Sigmoid colon (tissue), 7 donors: ENCODE measurements around the gene PTGES2. TPM values are rescaled to one million over a fixed set of nuclear protein-coding genes. Genes with fewer than 3 reads are reported as not detected.

Experiments used
- DNase-seq: peaks from one replicate; pipeline ENCODE4 v3.0.0-alpha.2; 2019
- H3K27ac ChIP-seq, 4 donors: fragments of 200-600 bp; sonication (generic); one replicate each; pipeline ENCODE4 v1.5.1; 2016 to 2019; ENCODE audit warnings: mild to moderate bottlenecking in 1 of 4
- H3K27me3 ChIP-seq, 3 donors: fragments of 200-600 bp; sonication (generic); one replicate each; pipeline ENCODE4 v1.5.1; 2019; ENCODE audit warnings: mild to moderate bottlenecking in 1 of 3
- H3K36me3 ChIP-seq, 4 donors: fragments of 200-600 bp; sonication (generic); one replicate each; pipeline ENCODE4 v1.5.1; 2016 to 2019
- H3K4me1 ChIP-seq, 4 donors: fragments of 200-600 bp; sonication (generic); one replicate each; pipeline ENCODE4 v1.5.1; 2017 to 2019
- H3K4me3 ChIP-seq, 4 donors: fragments of 200-600 bp; sonication (generic); one replicate each; pipeline ENCODE4 v1.5.1; 2017 to 2019; ENCODE audit warnings: mild to moderate bottlenecking in 2 of 4, moderate library complexity in 1 of 4
- H3K9me3 ChIP-seq, 4 donors: fragments of 200-600 bp in 3 of 4; sonication (generic) in 3 of 4; one replicate each; pipeline versions ENCODE4 v1.5.1 to v1.6.1; 2013 to 2019
- EP300 ChIP-seq, 4 donors: sonication (generic); formaldehyde crosslinking; IDR thresholded peaks; one replicate each; pipeline ENCODE4 v1.6.1; 2017; ENCODE audit warnings: antibody characterized with exemption in 4 of 4
- POLR2A ChIP-seq, 2 donors: fragments of 450-650 bp; IDR thresholded peaks; one replicate each; pipeline ENCODE4 v1.6.1; 2016; ENCODE audit warnings: antibody characterized with exemption in 2 of 2, mild to moderate bottlenecking in 2 of 2, moderate library complexity in 2 of 2
- POLR2AphosphoS5 ChIP-seq, 4 donors: sonication (generic); formaldehyde crosslinking; IDR thresholded peaks; one replicate each; pipeline ENCODE4 v1.6.1; 2017; ENCODE audit warnings: antibody characterized with exemption in 4 of 4
- WGBS, 2 donors: extraction: QIAGEN DNeasy Blood & Tissue Kit; methylation state at CpG; one replicate each; pipeline ENCODE4 v1.1.7; 2013; 5-methylcytosine and 5-hydroxymethylcytosine counted together
- intact Hi-C: fragments of 100-400 bp; cut with DNase I; formaldehyde crosslinking; loops from one replicate; pipeline ENCODE4 v1.15.1; 2023
- polyA plus RNA-seq, 3 donors: library from polyadenylated mRNA; stranded (reverse); fragments of 200-250 nt; gene quantifications; one replicate each; pipeline ENCODE4 v1.2.3, GENCODE V29; 2013
- total RNA-seq, 4 donors: library from RNA; depleted of rRNA; stranded (reverse); fragments of >200 nt; gene quantifications; one replicate each; pipeline ENCODE4 v1.1.0, GENCODE V29; 2016
- TF ChIP-seq, protein P1 (sequence below), 4 experiments: fragments of 450-650 bp in 3 of 4; fragments of 200-600 bp in 1 of 4; IDR thresholded peaks; one replicate each; pipeline ENCODE4 v1.5.1; 2016 to 2019; ENCODE audit warnings: antibody characterized with exemption in 4 of 4, mild to moderate bottlenecking in 3 of 4, moderate library complexity in 2 of 4
- donor health status: healthy with polysubstance abuse.
- donor health status: Bipolar disorder and iron deficiency.
- donor health status: healthy.

The PTGES2 gene
- total and polyA plus RNA-seq, 7 donors, result 56.5 to 119 (median 82.2) TPM

DNA sequence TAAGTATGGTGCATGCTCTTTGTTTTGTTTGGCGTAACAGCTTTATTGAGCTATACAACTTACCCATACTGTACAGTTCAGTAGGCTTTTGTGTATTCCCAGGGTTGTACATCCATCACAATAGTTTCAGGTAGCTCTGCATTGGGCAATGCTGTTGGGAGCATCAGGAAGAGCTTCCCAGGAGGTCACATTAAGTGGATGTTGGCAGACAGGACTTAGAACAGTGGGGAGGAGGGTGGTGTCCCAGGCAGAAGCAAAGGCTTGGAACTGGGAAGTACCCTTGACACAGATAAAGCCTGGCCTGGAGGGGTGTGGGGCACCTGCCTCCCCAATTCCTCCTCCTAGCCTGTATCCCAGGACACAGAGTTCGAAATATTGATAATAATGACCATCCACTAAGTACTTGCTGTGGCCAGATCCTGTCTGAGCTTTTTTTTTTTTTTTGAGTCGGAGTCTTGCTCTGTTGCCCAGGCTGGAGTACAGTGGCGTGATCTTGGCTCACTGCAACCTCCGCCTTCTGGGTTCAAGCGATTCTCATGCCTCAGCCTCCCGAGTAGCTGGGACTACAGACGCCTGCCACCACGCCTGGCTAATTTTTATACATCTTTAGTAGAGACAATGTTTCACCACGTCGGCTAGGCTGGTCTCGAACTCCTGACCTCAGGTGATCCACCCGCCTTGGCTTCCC is 33.8 kb upstream of the PTGES2 start:
- DNase-seq, result no peak
- no peaks in the 10 kb centered on the region for H3K9me3 ChIP-seq
- H3K4me1 ChIP-seq, result peaks cover 0 to 26% (median 16%) of the 10 kb centered on the region in 4 donors
- H3K4me3 ChIP-seq, result no peak overlapping the region
- H3K27ac ChIP-seq, result no peak overlapping the region
- H3K27me3 ChIP-seq, result no peaks in the 10 kb centered on the region
- intact Hi-C loops, result no loop called here
- peaks cover 8 to 37% (median 19%) of the 10 kb centered on the region in 4 donors for H3K36me3 ChIP-seq
- no peak for TF ChIP-seq POLR2A (IDR thresholded peaks at IDR 0.05)
- no peak for TF ChIP-seq EP300 (IDR thresholded peaks at IDR 0.05)
- no peak for TF ChIP-seq POLR2AphosphoS5 (IDR thresholded peaks at IDR 0.05)
- TF ChIP-seq, protein P1, sequence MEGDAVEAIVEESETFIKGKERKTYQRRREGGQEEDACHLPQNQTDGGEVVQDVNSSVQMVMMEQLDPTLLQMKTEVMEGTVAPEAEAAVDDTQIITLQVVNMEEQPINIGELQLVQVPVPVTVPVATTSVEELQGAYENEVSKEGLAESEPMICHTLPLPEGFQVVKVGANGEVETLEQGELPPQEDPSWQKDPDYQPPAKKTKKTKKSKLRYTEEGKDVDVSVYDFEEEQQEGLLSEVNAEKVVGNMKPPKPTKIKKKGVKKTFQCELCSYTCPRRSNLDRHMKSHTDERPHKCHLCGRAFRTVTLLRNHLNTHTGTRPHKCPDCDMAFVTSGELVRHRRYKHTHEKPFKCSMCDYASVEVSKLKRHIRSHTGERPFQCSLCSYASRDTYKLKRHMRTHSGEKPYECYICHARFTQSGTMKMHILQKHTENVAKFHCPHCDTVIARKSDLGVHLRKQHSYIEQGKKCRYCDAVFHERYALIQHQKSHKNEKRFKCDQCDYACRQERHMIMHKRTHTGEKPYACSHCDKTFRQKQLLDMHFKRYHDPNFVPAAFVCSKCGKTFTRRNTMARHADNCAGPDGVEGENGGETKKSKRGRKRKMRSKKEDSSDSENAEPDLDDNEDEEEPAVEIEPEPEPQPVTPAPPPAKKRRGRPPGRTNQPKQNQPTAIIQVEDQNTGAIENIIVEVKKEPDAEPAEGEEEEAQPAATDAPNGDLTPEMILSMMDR (IDR thresholded peaks at IDR 0.05), result no peak
- WGBS, 2 donors, result 89 to 92% methylated on average over 13 of the region's 13 CpGs

DNA sequence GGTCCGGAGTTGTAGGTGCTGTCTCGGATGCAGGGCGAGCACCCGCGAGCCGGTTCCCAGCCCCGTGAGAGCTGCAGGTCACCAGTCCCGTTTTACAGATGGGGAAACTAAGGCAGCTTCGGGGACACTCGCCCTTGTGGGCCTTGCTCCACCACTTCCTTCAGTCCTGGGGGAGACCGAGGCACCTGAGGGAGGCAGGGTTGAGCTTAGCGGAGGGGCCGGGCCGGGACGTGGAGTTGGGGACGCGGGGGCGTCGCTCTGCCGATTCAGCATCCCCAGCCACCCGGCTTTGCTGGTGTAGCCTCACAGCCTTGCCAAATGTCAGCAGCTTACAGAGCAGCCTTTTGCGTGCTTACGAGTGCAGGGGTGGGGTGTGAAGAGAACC is 33.1 kb upstream of the PTGES2 start:
- H3K27ac ChIP-seq, result peak overlapping the region; percentile 68 to 75 (median 69)
- WGBS, 2 donors, result 1% methylated on average over 23 of the region's 23 CpGs
- peak overlapping the region; percentile 49 to 73 (median 66) for H3K4me3 ChIP-seq
- no peaks in the 10 kb centered on the region for H3K27me3 ChIP-seq
- no peaks in the 10 kb centered on the region for H3K9me3 ChIP-seq
- TF ChIP-seq POLR2A (IDR thresholded peaks at IDR 0.05), result no peak
- TF ChIP-seq POLR2AphosphoS5 (IDR thresholded peaks at IDR 0.05), result no peak
- TF ChIP-seq, protein P1 (IDR thresholded peaks at IDR 0.05), result no peak
- TF ChIP-seq EP300 (IDR thresholded peaks at IDR 0.05), result no peak
- H3K4me1 ChIP-seq, result peaks cover 0 to 26% (median 16%) of the 10 kb centered on the region in 4 donors
- peaks cover under 1 to 29% (median 15%) of the 10 kb centered on the region in 4 donors for H3K36me3 ChIP-seq
- DNase-seq, result no peak
- intact Hi-C loops, result no loop called here

DNA sequence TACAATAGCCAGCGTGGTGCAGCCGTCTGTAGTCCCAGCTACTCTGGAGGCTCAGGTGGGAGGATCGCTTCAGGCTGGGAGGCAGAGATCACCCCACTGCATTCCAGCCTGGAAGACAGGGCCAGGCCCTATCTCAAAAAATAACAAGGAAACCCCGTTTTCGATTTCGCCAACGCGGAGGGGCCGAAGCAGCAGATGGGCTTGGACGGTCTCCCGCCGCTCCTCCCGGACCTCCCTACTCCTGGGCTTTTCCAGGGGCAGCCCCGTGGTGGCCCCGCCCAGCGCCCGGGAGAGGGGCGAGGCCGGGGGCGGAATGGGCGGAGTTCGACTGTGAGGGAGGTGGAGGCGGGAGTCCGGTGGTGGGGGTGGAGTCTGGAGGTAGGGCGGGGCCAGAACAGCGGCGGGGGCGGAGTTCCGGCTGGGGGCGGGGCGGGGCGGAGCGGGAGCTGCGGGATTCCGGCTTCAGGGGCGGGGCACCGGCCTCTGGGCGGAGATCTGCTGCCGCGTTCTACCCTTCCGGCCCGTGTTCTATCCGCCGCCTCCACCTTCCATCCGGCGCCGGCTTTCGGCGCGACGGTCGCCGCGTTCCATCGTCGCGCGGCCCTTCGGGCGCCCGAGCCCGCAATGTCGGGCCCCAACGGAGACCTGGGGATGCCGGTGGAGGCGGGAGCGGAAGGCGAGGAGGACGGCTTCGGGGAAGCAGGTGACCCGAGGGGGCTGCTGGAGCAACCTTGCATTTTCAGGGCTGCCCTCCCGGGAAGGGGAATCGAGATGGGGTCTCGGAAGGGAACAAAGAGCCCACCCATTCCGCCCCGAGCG is 32.5 kb upstream of the PTGES2 start, which contains the start of gene BBLN:
BBLN (plus strand) TSS at position 482 of the 819 bp plus-strand sequence; CDS start at position 625, 143 bp downstream.
- H3K27me3 ChIP-seq, result no peaks in the 10 kb centered on the region
- H3K27ac ChIP-seq, result peak within 1 kb of the TSS; percentile 68 to 75 (median 72)
- WGBS, 2 donors, result 0% methylated on average over 77 of the region's 77 CpGs
- TF ChIP-seq, protein P1 (IDR thresholded peaks at IDR 0.05), result no peak
- TF ChIP-seq POLR2AphosphoS5 (IDR thresholded peaks at IDR 0.05), result peak; percentile 53 to 84 (median 70)
- TF ChIP-seq POLR2A (IDR thresholded peaks at IDR 0.05), result peak in 1 of 2 donors; percentile 50
- TF ChIP-seq EP300 (IDR thresholded peaks at IDR 0.05), result no peak
- intact Hi-C loops, result no loop called here
- peak within 1 kb of the TSS; percentile 49 to 73 (median 66) for H3K4me3 ChIP-seq
- peaks cover 0 to 23% (median 12%) of the 10 kb centered on the region in 4 donors for H3K36me3 ChIP-seq
- H3K9me3 ChIP-seq, result no peaks in the 10 kb centered on the region
- peak; percentile 98 for DNase-seq
- H3K4me1 ChIP-seq, result peaks cover 0 to 26% (median 16%) of the 10 kb centered on the region in 4 donors

DNA sequence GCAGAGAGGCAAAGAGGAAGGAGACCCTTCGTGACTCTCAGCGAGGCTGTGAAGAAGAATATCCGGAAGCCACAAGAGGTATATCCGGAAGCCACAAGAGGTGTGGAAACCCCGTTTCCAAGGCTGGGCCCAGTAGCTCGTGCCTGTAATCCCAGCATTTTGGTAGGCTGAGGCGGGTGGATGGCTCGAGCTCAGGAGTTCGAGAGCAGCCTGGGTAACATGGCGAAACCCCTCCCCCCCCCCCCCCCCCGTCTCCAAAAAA is 31.9 kb upstream of the PTGES2 start:
- Histone ChIP-seq H3K4me3 (peak overlapping the region; percentile 25 to 73 (median 66)), H3K36me3 (peaks cover 0 to 18% (median 8%) of the 10 kb centered on the region in 4 donors), H3K9me3 (no peaks in the 10 kb centered on the region), H3K27me3 (no peaks in the 10 kb centered on the region), H3K4me1 (peaks cover 0 to 26% (median 16%) of the 10 kb centered on the region in 4 donors), H3K27ac (peak overlapping the region; percentile 64 to 75 (median 72))
- DNase-seq, result no peak
- intact Hi-C loops, result no loop called here
- WGBS, 2 donors, result 18 to 25% methylated on average over 11 of the region's 11 CpGs
- TF ChIP-seq, protein P1 (IDR thresholded peaks at IDR 0.05), result no peak
- TF ChIP-seq POLR2A (IDR thresholded peaks at IDR 0.05) (no peak), POLR2AphosphoS5 (IDR thresholded peaks at IDR 0.05) (no peak), EP300 (IDR thresholded peaks at IDR 0.05) (no peak)
